SK-N-MC (cell line): ENCODE data around the gene FNDC3A.

Experiments used
- DNase-seq: peaks from one replicate; pipeline ENCODE4 v3.0.0-alpha.2; 2011; ENCODE audit warnings: low read depth, low spot score
- H3K27ac ChIP-seq: fragments of 200-600 bp; sonication (generic); 2 replicates; pipeline ENCODE4 v1.5.1; 2016; ENCODE audit warnings: mixed run types
- H3K36me3 ChIP-seq: fragments of 200-600 bp; sonication (generic); 2 replicates; pipeline ENCODE4 v1.6.1; 2017; ENCODE audit warnings: antibody characterized with exemption, low read length, mixed read lengths; ENCODE audit not compliant: insufficient read depth
- H3K4me3 ChIP-seq: fragments of 200-600 bp; sonication (generic); 2 replicates; pipeline ENCODE4 v1.5.1; 2016
- H3K9ac ChIP-seq: fragments of 200-600 bp; sonication (generic); 2 replicates; pipeline ENCODE4 v1.8.0; 2017; ENCODE audit warnings: mixed run types, mixed read lengths; ENCODE audit not compliant: insufficient read length
- H3K9me3 ChIP-seq: fragments of 200-600 bp; sonication (generic); 2 replicates; pipeline ENCODE4 v1.6.1; 2017; ENCODE audit warnings: low read depth, mild to moderate bottlenecking, antibody characterized with exemption, low read length, moderate library complexity, mixed read lengths
- EZH2 ChIP-seq: fragments of 200-600 bp; sonication (generic); IDR thresholded peaks from one replicate; pipeline ENCODE4 v1.6.1; 2017; ENCODE audit warnings: antibody characterized with exemption
- FOXP2 ChIP-seq: optimal IDR thresholded peaks from 2 replicates; pipeline ENCODE3; 2011; ENCODE audit warnings: mild to moderate bottlenecking, moderate library complexity; ENCODE audit not compliant: insufficient read depth; ENCODE audit errors: extremely low read length, control extremely low read depth
- POLR2AphosphoS5 ChIP-seq: IDR thresholded peaks from 2 replicates; pipeline ENCODE4 v1.6.1; 2012; ENCODE audit warnings: mild to moderate bottlenecking, low read depth, low read length, borderline replicate concordance

FNDC3A gene

GRCh38 chr13:49071341-49071937, 95.7 kb downstream of the FNDC3A start:
- no peak overlapping the region for H3K4me3 ChIP-seq
- H3K27ac ChIP-seq: no peak overlapping the region
- TF ChIP-seq FOXP2: no peak
- TF ChIP-seq EZH2: no peak
- TF ChIP-seq POLR2AphosphoS5: no peak
- H3K9ac ChIP-seq: no peak overlapping the region
- H3K9me3 ChIP-seq: no peaks in the 10 kb centered on the region
- no peak for DNase-seq
- no peaks in the 10 kb centered on the region for H3K36me3 ChIP-seq

DNA sequence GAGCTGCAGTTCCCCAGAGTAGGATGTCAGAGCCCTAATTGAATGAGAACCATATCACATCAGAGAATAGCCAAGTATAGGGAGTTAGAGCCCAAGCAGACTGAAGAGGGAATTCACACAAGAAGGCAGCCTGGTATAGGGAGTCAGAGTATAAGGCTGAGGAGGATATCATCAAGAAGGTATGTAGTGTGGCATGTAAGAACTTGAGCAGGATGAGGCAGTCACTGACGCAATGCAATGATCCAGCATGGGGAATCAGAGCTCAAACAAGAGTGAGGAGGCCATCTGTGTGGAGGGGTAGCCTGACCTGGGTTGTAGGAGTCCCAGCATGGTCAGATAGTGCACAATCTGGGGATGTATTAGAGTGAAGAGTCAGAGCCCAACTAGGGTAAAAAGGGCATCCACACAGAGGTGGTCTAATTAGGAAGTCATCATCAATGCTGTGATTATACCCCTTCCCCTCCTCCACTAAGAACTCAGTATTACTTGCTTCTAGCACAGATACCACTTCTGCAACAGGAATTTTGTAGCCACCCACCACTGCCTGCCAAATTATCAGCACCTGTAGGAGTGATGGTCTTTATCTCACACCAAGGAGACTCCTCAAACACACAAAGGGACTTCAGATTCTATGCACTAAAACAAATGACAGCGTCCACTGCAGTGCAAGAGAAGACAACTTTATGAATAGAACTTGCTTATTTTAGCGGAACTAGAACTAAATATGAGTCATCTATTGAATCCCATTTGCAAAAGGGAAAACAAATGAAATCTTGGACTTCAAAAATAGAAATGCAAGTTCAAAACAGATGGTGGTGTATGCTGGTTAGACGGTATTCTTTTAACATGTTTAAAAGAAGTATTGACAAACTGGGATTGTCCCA, 107.2 kb downstream of the FNDC3A start:
- TF ChIP-seq EZH2 (no peak), FOXP2 (no peak), POLR2AphosphoS5 (no peak)
- no peak overlapping the region for H3K4me3 ChIP-seq
- no peak overlapping the region for H3K9ac ChIP-seq
- no peak for DNase-seq
- no peaks in the 10 kb centered on the region for H3K9me3 ChIP-seq
- H3K27ac ChIP-seq: no peak overlapping the region
- H3K36me3 ChIP-seq: no peaks in the 10 kb centered on the region

DNA sequence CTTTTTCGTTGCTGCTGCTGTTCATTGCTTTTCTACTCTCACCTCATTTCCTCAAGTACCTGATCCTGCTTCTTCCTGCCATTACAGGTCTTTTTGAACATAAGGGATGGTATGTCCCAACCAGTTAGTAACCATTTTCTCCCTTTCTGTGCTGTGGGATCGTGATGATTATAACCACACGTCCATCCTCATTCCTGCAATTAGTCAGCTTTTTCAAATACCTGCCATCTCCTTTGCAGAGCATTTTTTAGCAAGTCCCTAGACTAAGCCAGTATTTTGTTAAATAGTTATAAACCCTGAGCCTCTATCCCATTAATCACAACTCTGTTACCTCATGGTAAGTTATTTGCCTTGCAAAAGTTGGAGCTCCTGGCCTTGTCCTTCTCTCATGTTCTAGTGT, 109.2 kb downstream of the FNDC3A start:
- H3K27ac ChIP-seq: no peak overlapping the region
- DNase-seq: no peak
- H3K4me3 ChIP-seq: no peak overlapping the region
- no peaks in the 10 kb centered on the region for H3K36me3 ChIP-seq
- no peaks in the 10 kb centered on the region for H3K9me3 ChIP-seq
- H3K9ac ChIP-seq: no peak overlapping the region
- TF ChIP-seq FOXP2 (no peak), POLR2AphosphoS5 (no peak), EZH2 (no peak)

DNA sequence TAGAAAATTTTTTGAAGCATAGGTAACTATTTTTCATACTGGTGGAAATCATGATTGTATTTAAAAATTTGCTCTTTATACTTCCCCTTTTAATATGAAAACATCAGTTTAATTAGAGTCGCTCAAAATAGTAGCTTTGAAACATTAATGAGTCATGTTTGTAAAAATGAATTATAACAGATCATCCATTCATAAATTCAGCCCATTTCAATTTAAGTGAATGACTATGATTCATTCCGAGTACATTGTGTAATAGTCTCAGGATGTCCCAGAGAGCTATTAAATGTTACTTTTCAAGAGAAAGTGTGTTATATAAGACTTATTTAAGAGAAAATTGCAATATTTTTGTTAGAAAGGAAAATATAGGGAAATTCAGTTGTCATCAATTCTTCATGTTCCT, 111.0 kb downstream of the FNDC3A start:
- Histone ChIP-seq H3K9me3 (no peaks in the 10 kb centered on the region), H3K9ac (no peak overlapping the region), H3K36me3 (no peaks in the 10 kb centered on the region), H3K4me3 (no peak overlapping the region), H3K27ac (no peak overlapping the region)
- DNase-seq: no peak
- TF ChIP-seq POLR2AphosphoS5 (no peak), FOXP2 (no peak), EZH2 (no peak)

GRCh38 chr13:49093376-49093775, 117.7 kb downstream of the FNDC3A start:
- Histone ChIP-seq H3K9me3 (no peaks in the 10 kb centered on the region), H3K36me3 (no peaks in the 10 kb centered on the region), H3K27ac (no peak overlapping the region), H3K4me3 (no peak overlapping the region), H3K9ac (no peak overlapping the region)
- no peak for DNase-seq
- TF ChIP-seq FOXP2: no peak
- TF ChIP-seq POLR2AphosphoS5: no peak
- no peak for TF ChIP-seq EZH2

DNA sequence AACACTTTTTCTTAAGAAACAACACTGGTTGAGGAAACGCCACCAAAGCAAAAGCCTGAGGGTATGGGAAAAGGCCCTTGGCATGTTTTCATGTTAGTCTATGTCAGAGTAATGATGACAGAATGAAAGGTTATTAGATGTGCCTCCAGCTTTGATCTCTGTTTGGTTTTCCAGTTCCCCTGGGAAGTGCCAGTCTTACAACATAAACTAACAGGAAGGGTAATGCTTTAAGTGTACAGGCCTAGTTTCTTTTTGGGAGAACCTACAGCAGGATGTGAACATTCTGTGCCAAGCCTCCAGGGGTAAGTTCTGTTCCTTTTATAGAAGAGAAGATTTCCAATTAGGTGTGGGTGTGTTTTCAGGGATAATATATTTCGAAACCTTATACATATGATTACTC, 121.7 kb downstream of the FNDC3A start:
- no peak overlapping the region for H3K9ac ChIP-seq
- H3K27ac ChIP-seq: peak overlapping the region; percentile 76
- DNase-seq: peak; percentile 87
- TF ChIP-seq FOXP2 (no peak), POLR2AphosphoS5 (no peak), EZH2 (no peak)
- H3K36me3 ChIP-seq: no peaks in the 10 kb centered on the region
- H3K4me3 ChIP-seq: peak overlapping the region; percentile 8; the same call in 1 of the 2 replicates
- no peaks in the 10 kb centered on the region for H3K9me3 ChIP-seq

DNA sequence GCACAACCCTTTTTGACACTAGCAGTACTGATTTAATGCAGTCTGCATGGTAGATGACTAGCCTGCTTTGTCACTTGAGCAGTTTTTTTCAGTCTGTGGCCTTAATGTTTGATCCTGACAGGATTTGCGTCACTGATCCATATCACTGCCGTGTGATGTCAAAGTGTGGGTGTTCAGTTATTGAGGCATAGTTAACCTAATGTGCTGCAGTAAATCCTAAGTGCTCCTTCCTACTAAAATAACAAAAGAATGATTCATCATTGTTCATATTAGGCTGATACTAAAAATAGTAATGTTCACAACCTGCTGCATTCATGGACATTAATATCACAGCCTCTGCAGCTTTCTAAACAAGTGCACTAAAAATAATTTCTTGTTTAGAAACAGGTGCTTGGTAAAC, 122.5 kb downstream of the FNDC3A start:
- no peaks in the 10 kb centered on the region for H3K36me3 ChIP-seq
- no peak overlapping the region for H3K27ac ChIP-seq
- H3K4me3 ChIP-seq: no peak overlapping the region
- no peak for TF ChIP-seq POLR2AphosphoS5
- TF ChIP-seq EZH2: no peak
- no peaks in the 10 kb centered on the region for H3K9me3 ChIP-seq
- H3K9ac ChIP-seq: no peak overlapping the region
- no peak for DNase-seq

DNA sequence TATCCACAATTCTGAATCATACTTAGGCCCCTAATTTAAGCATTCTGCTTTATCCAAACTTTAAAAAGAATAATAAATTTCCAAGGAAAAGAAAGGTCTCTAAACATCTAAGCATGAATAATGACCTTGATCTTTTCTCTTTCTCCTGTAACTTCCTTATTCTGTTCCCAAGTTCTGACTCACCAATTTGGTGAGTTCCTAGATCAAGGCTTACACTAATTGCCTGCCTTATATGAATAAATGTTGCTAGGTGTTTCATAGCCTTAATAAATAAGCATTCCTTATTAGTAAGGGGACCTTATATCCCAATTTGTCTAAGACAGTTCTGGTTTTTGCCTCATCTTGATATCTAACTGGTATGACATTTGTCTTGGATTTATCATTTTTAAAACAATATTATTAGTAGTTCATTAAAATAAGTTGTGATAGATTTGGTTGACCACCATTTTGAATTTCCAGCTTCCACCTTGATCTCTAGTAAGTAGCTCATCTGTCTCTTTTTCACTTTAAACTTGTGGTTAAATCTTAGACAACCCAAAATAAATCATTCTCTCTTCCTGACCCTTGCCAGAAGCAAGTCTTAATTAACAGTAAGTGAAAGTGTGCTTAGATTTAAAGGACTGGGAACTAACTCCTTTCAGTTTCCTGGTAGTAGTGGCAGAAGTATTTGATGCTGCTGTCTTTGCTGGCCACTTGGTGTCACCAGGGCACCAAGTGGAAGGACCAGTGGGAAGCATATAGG, 123.2 kb downstream of the FNDC3A start:
- Histone ChIP-seq H3K9me3 (no peaks in the 10 kb centered on the region), H3K27ac (no peak overlapping the region), H3K9ac (no peak overlapping the region), H3K36me3 (no peaks in the 10 kb centered on the region), H3K4me3 (no peak overlapping the region)
- TF ChIP-seq POLR2AphosphoS5 (no peak), FOXP2 (no peak), EZH2 (no peak)
- no peak for DNase-seq

- TF ChIP-seq POLR2AphosphoS5 (no peak), EZH2 (no peak), FOXP2 (no peak)
- H3K36me3 ChIP-seq: no peaks in the 10 kb centered on the region
- no peaks in the 10 kb centered on the region for H3K9me3 ChIP-seq
- no peak for DNase-seq
- H3K4me3 ChIP-seq: no peak overlapping the region
- no peak overlapping the region for H3K9ac ChIP-seq
- no peak overlapping the region for H3K27ac ChIP-seq
Observed at GRCh38 chr13:49099513-49099877, 123.8 kb downstream of the FNDC3A start.
